Neutrophil (primary cell): ENCODE measurements around the gene TNFRSF4.

ENCODE experiments used
- H3K27ac ChIP-seq: fragments of 200-600 bp; sonication (generic); 2 replicates; pipeline ENCODE4 v1.5.1; 2016; ENCODE audit warnings: mild to moderate bottlenecking, moderate library complexity
- H3K27me3 ChIP-seq: fragments of 200-600 bp; sonication (generic); 2 replicates; pipeline ENCODE4 v1.6.0; 2016; ENCODE audit warnings: mild to moderate bottlenecking
- H3K36me3 ChIP-seq: fragments of 200-600 bp; sonication (generic); 2 replicates; pipeline ENCODE4 v1.5.1; 2017
- H3K4me1 ChIP-seq, 2 experiments: fragments of 200-600 bp in 1 of 2; sonication (generic) in 1 of 2; 1 replicate in 1 of 2; 2 replicates in 1 of 2; pipeline versions ENCODE4 v1.5.1 to v1.6.1; 2013 to 2016; ENCODE audit warnings: low read depth in 1 of 2, low read length in 1 of 2, mild to moderate bottlenecking in 1 of 2, moderate library complexity in 1 of 2; ENCODE audit not compliant: control insufficient read depth in 1 of 2, insufficient read depth in 1 of 2
- H3K4me3 ChIP-seq, 2 experiments: fragments of 200-600 bp in 1 of 2; sonication (generic) in 1 of 2; 1 replicate in 1 of 2; 2 replicates in 1 of 2; pipeline ENCODE4 v1.5.1; 2013 to 2016; ENCODE audit warnings: low read depth in 1 of 2, low read length in 1 of 2, mild to moderate bottlenecking in 1 of 2, moderate library complexity in 1 of 2
- H3K9me3 ChIP-seq: fragments of 200-600 bp; sonication (generic); 2 replicates; pipeline ENCODE4 v1.5.1; 2016
- CTCF ChIP-seq: fragments of 200-600 bp; sonication (generic); IDR thresholded peaks from 2 replicates; pipeline ENCODE4 v1.5.1; 2016; ENCODE audit warnings: antibody characterized with exemption

Gene TNFRSF4

DNA sequence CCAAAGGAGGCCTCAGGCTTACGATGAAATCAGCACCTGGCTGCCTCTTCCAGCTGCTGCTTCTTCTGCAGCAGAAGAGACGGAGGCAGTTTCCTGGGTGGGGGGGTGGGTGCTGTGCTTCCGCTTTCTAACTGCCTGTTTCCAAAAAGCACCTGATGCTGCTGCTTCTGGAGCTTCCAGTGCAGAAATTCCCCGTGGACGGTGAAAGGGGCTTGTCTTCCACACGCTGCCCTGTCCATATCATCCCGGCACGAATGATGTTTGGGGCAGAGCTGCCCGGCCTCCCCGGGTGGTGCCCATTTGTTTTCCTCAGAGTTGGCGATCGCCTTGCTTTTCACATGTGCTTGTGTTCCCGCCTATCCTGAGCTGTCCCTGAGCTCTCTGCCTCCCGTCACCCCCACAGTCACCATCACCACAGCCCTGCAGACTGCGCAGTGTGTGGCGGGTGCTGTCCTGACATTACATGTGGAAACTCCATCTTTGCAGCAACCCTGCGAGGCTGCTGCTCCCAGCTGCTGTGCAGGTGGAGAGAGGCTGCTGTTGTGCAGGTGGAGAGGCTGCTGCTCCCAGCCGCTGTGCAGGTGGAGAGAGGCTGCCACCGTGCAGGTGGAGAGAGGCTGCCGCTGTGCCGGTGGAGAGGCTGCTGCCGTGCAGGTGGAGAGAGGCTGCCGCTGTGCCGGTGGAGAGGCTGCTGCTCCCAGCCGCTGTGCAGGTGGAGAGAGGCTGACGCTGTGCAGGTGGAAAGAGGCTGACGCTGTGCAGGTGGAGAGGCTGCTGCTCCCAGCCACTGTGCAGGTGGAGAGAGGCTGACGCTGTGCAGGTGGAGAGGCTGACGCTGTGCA is 38.5 kb downstream of the TNFRSF4 start:
- Histone ChIP-seq H3K27ac (no peak overlapping the region), H3K36me3 (no peaks in the 10 kb centered on the region), H3K4me1 (no peaks in the 10 kb centered on the region), H3K9me3 (no peaks in the 10 kb centered on the region), H3K4me3 (no peak overlapping the region), H3K27me3 (peaks cover 66% of the 10 kb centered on the region)
- TF ChIP-seq CTCF = no peak

DNA sequence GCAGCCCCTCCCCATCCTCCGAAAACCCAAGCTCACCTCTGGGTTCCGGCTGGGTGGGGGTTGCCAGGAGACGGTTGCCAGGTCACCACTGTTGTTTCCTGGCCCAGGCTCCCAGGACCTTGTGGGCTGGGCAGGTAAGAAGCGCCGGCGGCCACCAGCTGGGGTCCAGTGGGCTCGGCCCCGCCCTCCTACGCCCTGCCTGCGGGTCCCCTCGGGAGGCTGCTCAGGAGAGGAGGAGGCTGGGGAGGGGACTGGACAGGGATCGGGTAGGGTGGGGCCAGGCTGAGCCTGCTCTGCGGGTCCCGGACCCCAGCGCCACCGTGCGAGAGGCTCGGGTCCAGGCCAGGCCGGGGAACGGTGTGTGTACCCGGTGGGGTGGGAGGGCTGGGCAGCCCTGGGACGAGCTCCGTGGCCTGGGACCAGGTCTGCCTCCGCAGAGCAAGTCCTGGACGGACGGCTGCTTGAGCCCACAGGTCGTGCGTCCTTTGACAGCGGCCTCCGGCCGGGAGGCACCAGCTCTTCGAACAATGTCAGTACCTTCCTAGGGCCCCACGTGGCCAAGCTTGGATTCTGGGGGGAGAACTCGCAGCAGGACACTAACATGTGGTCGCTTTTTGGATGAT is 40.0 kb downstream of the TNFRSF4 start, which contains the start of gene TTLL10:
TSS of gene TTLL10 (plus strand) at position 88 of the 623 bp plus-strand sequence. CDS start 5,336 bp downstream, outside the sequence.
- H3K4me1 ChIP-seq = no peaks in the 10 kb centered on the region

DNA sequence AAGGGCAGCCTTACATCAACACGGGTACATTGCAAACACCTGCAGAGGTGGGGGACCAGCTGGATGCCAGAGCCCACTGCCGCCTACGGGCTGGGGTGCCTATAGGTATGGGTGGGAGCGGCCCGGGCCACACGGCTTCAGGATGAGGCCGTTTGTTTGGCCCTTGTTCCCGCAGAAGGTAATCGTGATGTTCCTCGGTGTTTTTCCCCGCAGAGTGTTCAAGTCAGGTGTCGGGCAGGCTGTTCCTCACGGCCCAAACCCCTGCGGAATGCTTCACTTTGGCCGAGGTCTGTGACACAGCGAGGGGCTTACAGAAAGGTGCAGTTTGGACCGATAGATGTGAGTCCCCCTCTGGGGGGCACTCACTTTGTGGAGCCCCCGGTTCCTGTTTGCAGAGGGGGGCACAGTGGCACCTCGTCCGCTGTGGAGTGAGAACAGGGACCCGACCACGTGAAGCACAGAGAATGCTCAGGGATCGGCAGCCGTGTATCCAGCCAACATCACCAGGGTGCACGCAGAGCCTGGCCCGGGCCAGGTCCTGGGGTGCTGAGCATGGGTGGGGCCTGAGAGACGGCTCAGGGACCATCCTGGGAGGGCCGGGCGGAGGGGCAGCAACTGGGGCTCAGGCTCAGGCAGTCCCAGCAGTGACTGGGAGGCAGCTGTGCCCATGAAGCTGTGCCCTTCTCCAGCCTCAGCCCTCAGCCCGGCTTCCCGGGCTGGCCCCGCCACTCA is 40.7 kb downstream of the TNFRSF4 start:
- Histone ChIP-seq H3K4me3 (no peak overlapping the region), H3K4me1 (no peaks in the 10 kb centered on the region), H3K9me3 (no peaks in the 10 kb centered on the region), H3K27me3 (peaks cover 86% of the 10 kb centered on the region), H3K36me3 (no peaks in the 10 kb centered on the region), H3K27ac (no peak overlapping the region)
- TF ChIP-seq CTCF = no peak

More for the DNA sequence above, 40.0 kb downstream of the TNFRSF4 start, which contains the start of gene TTLL10:
- no peak for TF ChIP-seq CTCF
- Histone ChIP-seq H3K4me3 (no peak within 1 kb of the TSS), H3K27ac (no peak within 1 kb of the TSS), H3K9me3 (no peaks in the 10 kb centered on the region), H3K27me3 (peaks cover 82% of the 10 kb centered on the region), H3K36me3 (no peaks in the 10 kb centered on the region)

GRCh38 chr1:1171546-1172340 is 42.2 kb downstream of the TNFRSF4 start:
- TF ChIP-seq CTCF = no peak
- Histone ChIP-seq H3K27ac (no peak overlapping the region), H3K4me1 (no peaks in the 10 kb centered on the region), H3K9me3 (no peaks in the 10 kb centered on the region), H3K27me3 (peaks cover 85% of the 10 kb centered on the region), H3K36me3 (no peaks in the 10 kb centered on the region), H3K4me3 (no peak overlapping the region)

DNA sequence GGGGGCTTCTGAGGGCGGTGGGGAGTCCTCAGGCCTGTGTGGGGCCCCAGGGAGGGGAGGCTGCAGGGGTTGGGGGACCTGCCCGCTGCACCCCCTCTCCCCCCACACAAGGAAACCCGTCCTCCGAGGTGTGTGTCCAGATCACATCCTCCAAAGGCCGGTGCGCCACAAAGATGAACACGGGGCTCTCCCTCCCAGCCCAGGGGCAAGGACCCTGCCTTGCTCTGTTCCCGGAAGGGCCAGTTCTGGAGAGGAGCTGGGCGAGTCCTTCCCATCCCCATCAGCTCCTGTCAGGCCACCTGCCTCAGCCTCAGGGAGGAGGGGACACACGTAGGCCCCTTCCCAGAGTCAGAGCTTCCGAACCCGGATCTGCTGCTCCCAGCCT is 42.8 kb downstream of the TNFRSF4 start:
- H3K27ac ChIP-seq = no peak overlapping the region
- TF ChIP-seq CTCF = no peak
- H3K36me3 ChIP-seq = no peaks in the 10 kb centered on the region
- H3K4me1 ChIP-seq = no peaks in the 10 kb centered on the region
- H3K27me3 ChIP-seq = peaks cover 85% of the 10 kb centered on the region
- no peak overlapping the region for H3K4me3 ChIP-seq
- H3K9me3 ChIP-seq = no peaks in the 10 kb centered on the region
